Endometrium (tissue), 2 donors: ENCODE results near the gene FBXW9.
"Not testable (repeated sequence)": the region's sequence is repeated elsewhere in the genome, so short reads cannot be mapped to it uniquely, and the experiment has no call there.

ENCODE experiments used
- FAIRE-seq: peaks from 2 replicates; lab custom pipeline; 2012; peaks lifted over from hg19 to GRCh38; lab: Jason Lieb, UNC
- donor health status: control.
- donor health status: control.

The FBXW9 gene

GRCh38 chr19:12715102-12715501 is 18.7 kb upstream of the FBXW9 start:
- FAIRE-seq = no peak

GRCh38 chr19:12713304-12713703 is 16.9 kb upstream of the FBXW9 start:
- not testable (repeated sequence) for FAIRE-seq

GRCh38 chr19:12712077-12712476 is 15.6 kb upstream of the FBXW9 start:
- not testable (repeated sequence) for FAIRE-seq

- no peak for FAIRE-seq
Observed at GRCh38 chr19:12711187-12711586, 14.8 kb upstream of the FBXW9 start.

- no peak for FAIRE-seq
Observed at GRCh38 chr19:12708641-12709040, 12.2 kb upstream of the FBXW9 start.

- no peak for FAIRE-seq
Observed at GRCh38 chr19:12706332-12706718, 9.9 kb upstream of the FBXW9 start.

GRCh38 chr19:12705654-12706331 is 9.4 kb upstream of the FBXW9 start:
- no peak for FAIRE-seq

GRCh38 chr19:12705169-12705568 is 8.7 kb upstream of the FBXW9 start:
- no peak for FAIRE-seq

GRCh38 chr19:12703046-12703445 is 6.6 kb upstream of the FBXW9 start:
- FAIRE-seq = no peak

GRCh38 chr19:12701596-12702282 is 5.3 kb upstream of the FBXW9 start:
- no peak for FAIRE-seq

GRCh38 chr19:12698138-12698537 is 1.7 kb upstream of the FBXW9 start:
- no peak for FAIRE-seq

GRCh38 chr19:12697425-12697824 is 994 bp upstream of the FBXW9 start:
- FAIRE-seq = not testable (repeated sequence)

- FAIRE-seq = no peak
Observed at GRCh38 chr19:12695997-12696365, 450 bp downstream of the FBXW9 start.

GRCh38 chr19:12695514-12695913 is 917 bp downstream of the FBXW9 start:
- no peak for FAIRE-seq

- no peak for FAIRE-seq
Observed at GRCh38 chr19:12695096-12695495, 1.3 kb downstream of the FBXW9 start.

GRCh38 chr19:12694641-12695040 is 1.8 kb downstream of the FBXW9 start:
- no peak for FAIRE-seq

GRCh38 chr19:12692960-12693359 is 3.5 kb downstream of the FBXW9 start:
- no peak for FAIRE-seq

GRCh38 chr19:12689581-12690216 is 6.7 kb downstream of the FBXW9 start:
- no peak for FAIRE-seq

GRCh38 chr19:12689012-12689411 is 7.4 kb downstream of the FBXW9 start:
- FAIRE-seq = no peak

- FAIRE-seq = no peak
Observed at GRCh38 chr19:12687496-12688196, 8.8 kb downstream of the FBXW9 start, which contains the start of gene GNG14. GNG14 (plus strand) TSS chr19:12687998; CDS start chr19:12688049, 51 bp downstream.

GRCh38 chr19:12685831-12686230 is 10.6 kb downstream of the FBXW9 start:
- no peak for FAIRE-seq

- FAIRE-seq = peak; percentile 77
Observed at GRCh38 chr19:12681074-12681987, 15.1 kb downstream of the FBXW9 start, which contains the start of gene DHPS. DHPS (minus strand) TSS chr19:12681880; CDS start chr19:12681766, 114 bp downstream.
